Sigmoid colon (tissue), 7 donors: ENCODE results near the gene BMPER. TPM values are rescaled to one million over a fixed set of nuclear protein-coding genes. Genes with fewer than 3 reads are reported as not detected.

ENCODE experiments used
- DNase-seq: peaks from one replicate; pipeline ENCODE4 v3.0.0-alpha.2; 2019
- H3K27ac ChIP-seq, 4 donors: fragments of 200-600 bp; sonication (generic); one replicate each; pipeline ENCODE4 v1.5.1; 2016 to 2019; ENCODE audit warnings: mild to moderate bottlenecking in 1 of 4
- H3K27me3 ChIP-seq, 3 donors: fragments of 200-600 bp; sonication (generic); one replicate each; pipeline ENCODE4 v1.5.1; 2019; ENCODE audit warnings: mild to moderate bottlenecking in 1 of 3
- H3K36me3 ChIP-seq, 4 donors: fragments of 200-600 bp; sonication (generic); one replicate each; pipeline ENCODE4 v1.5.1; 2016 to 2019
- H3K4me1 ChIP-seq, 4 donors: fragments of 200-600 bp; sonication (generic); one replicate each; pipeline ENCODE4 v1.5.1; 2017 to 2019
- H3K4me3 ChIP-seq, 4 donors: fragments of 200-600 bp; sonication (generic); one replicate each; pipeline ENCODE4 v1.5.1; 2017 to 2019; ENCODE audit warnings: mild to moderate bottlenecking in 2 of 4, moderate library complexity in 1 of 4
- H3K9me3 ChIP-seq, 4 donors: fragments of 200-600 bp in 3 of 4; sonication (generic) in 3 of 4; one replicate each; pipeline versions ENCODE4 v1.5.1 to v1.6.1; 2013 to 2019
- EP300 ChIP-seq, 4 donors: sonication (generic); formaldehyde crosslinking; IDR thresholded peaks; one replicate each; pipeline ENCODE4 v1.6.1; 2017; ENCODE audit warnings: antibody characterized with exemption in 4 of 4
- POLR2A ChIP-seq, 2 donors: fragments of 450-650 bp; IDR thresholded peaks; one replicate each; pipeline ENCODE4 v1.6.1; 2016; ENCODE audit warnings: antibody characterized with exemption in 2 of 2, mild to moderate bottlenecking in 2 of 2, moderate library complexity in 2 of 2
- POLR2AphosphoS5 ChIP-seq, 4 donors: sonication (generic); formaldehyde crosslinking; IDR thresholded peaks; one replicate each; pipeline ENCODE4 v1.6.1; 2017; ENCODE audit warnings: antibody characterized with exemption in 4 of 4
- WGBS, 2 donors: extraction: QIAGEN DNeasy Blood & Tissue Kit; methylation state at CpG; one replicate each; pipeline ENCODE4 v1.1.7; 2013; 5-methylcytosine and 5-hydroxymethylcytosine counted together
- intact Hi-C: fragments of 100-400 bp; cut with DNase I; formaldehyde crosslinking; loops from one replicate; pipeline ENCODE4 v1.15.1; 2023
- polyA plus RNA-seq, 3 donors: library from polyadenylated mRNA; stranded (reverse); fragments of 200-250 nt; gene quantifications; one replicate each; pipeline ENCODE4 v1.2.3, GENCODE V29; 2013
- total RNA-seq, 4 donors: library from RNA; depleted of rRNA; stranded (reverse); fragments of >200 nt; gene quantifications; one replicate each; pipeline ENCODE4 v1.1.0, GENCODE V29; 2016
- TF ChIP-seq, protein P1 (sequence below), 4 experiments: fragments of 450-650 bp in 3 of 4; fragments of 200-600 bp in 1 of 4; IDR thresholded peaks; one replicate each; pipeline ENCODE4 v1.5.1; 2016 to 2019; ENCODE audit warnings: antibody characterized with exemption in 4 of 4, mild to moderate bottlenecking in 3 of 4, moderate library complexity in 2 of 4
- donor health status: healthy with polysubstance abuse.
- donor health status: Bipolar disorder and iron deficiency.
- donor health status: healthy.

Gene BMPER
- total and polyA plus RNA-seq, 7 donors: 0.51 to 3.1 (median 1.6) TPM; not detected in 1

DNA sequence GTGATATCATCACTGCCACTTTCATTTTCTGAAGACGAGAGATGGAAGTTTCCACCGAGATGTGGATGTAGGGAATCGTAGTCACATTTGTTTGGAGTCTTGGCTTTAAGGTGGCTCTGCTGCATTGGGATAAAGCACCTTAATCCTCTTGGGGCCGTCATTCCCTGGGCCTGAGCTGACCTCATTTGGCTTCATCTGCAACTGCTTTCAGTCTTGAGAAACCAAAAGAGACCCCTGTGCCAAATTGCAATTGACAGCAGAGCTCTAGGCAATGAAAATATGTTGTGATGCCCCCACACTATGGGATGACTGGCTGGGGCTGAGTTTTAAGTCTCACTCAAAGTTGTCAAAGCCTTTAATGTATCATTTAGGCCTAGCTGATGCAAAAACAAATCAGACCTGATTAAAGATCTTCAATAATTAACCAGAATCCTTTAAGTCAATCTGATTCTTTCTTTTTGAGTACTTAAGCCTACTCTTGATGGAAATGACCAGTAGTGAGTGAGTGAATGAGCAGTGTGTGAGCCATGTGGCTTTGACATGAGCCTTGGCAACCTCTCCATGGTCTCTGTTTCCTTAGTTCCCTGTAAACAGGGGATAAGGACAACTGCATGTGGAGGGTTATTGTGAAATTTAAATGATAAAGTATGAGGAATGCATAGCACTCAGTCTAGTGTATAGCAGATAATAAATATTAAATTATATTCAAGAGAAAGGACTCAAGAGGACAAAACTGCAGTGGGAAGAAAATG, 155.0 kb downstream of the BMPER start:
- H3K4me1 ChIP-seq: peaks cover 0 to 15% (median 10%) of the 10 kb centered on the region in 4 donors
- intact Hi-C loops: no loop called here
- TF ChIP-seq POLR2A (IDR thresholded peaks at IDR 0.05): no peak
- no peak for TF ChIP-seq POLR2AphosphoS5 (IDR thresholded peaks at IDR 0.05)
- TF ChIP-seq EP300 (IDR thresholded peaks at IDR 0.05): no peak
- TF ChIP-seq, protein P1, sequence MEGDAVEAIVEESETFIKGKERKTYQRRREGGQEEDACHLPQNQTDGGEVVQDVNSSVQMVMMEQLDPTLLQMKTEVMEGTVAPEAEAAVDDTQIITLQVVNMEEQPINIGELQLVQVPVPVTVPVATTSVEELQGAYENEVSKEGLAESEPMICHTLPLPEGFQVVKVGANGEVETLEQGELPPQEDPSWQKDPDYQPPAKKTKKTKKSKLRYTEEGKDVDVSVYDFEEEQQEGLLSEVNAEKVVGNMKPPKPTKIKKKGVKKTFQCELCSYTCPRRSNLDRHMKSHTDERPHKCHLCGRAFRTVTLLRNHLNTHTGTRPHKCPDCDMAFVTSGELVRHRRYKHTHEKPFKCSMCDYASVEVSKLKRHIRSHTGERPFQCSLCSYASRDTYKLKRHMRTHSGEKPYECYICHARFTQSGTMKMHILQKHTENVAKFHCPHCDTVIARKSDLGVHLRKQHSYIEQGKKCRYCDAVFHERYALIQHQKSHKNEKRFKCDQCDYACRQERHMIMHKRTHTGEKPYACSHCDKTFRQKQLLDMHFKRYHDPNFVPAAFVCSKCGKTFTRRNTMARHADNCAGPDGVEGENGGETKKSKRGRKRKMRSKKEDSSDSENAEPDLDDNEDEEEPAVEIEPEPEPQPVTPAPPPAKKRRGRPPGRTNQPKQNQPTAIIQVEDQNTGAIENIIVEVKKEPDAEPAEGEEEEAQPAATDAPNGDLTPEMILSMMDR (IDR thresholded peaks at IDR 0.05): no peak
- 75 to 79% methylated on average over 4 of the region's 4 CpGs for WGBS, 2 donors
- H3K27me3 ChIP-seq: no peaks in the 10 kb centered on the region
- no peaks in the 10 kb centered on the region for H3K36me3 ChIP-seq
- no peak overlapping the region for H3K4me3 ChIP-seq
- no peak for DNase-seq
- H3K9me3 ChIP-seq: no peaks in the 10 kb centered on the region
- no peak overlapping the region for H3K27ac ChIP-seq

DNA sequence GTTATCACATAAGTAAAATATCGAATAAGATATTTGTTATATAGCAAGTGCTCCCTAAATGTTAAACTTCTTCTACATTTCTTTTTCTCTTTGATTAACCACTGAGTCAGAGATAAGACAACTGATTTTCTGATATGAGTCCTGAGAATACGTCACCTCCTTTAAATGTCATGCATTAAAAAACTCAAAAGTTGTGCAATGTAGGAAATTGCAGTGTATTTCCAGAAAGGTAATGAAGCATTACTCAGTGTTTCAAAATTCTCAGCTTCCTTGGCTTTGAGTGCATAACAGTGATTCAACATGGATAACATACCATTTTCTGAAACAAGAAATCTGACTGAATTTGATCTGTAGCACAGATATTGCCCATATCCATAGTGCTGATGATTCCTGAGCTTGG, 155.8 kb downstream of the BMPER start:
- no peaks in the 10 kb centered on the region for H3K27me3 ChIP-seq
- no peak for DNase-seq
- TF ChIP-seq EP300 (IDR thresholded peaks at IDR 0.05) (no peak), POLR2A (IDR thresholded peaks at IDR 0.05) (no peak), POLR2AphosphoS5 (IDR thresholded peaks at IDR 0.05) (no peak)
- TF ChIP-seq, protein P1 (IDR thresholded peaks at IDR 0.05): no peak
- intact Hi-C loops: no loop called here
- H3K36me3 ChIP-seq: no peaks in the 10 kb centered on the region
- no peaks in the 10 kb centered on the region for H3K9me3 ChIP-seq
- H3K4me1 ChIP-seq: peaks cover 0 to 19% (median 13%) of the 10 kb centered on the region in 4 donors
- no peak overlapping the region for H3K27ac ChIP-seq
- 91% methylated on average over 2 of the region's 2 CpGs for WGBS, 2 donors
- no peak overlapping the region for H3K4me3 ChIP-seq

- 95 to 98% methylated on average over 4 of the region's 4 CpGs for WGBS, 2 donors
These were observed 157.0 kb downstream of the BMPER start for GRCh38 chr7:34062341-34062740.

GRCh38 chr7:34062826-34063225, 157.5 kb downstream of the BMPER start:
- TF ChIP-seq EP300 (IDR thresholded peaks at IDR 0.05): no peak
- TF ChIP-seq POLR2AphosphoS5 (IDR thresholded peaks at IDR 0.05): no peak
- TF ChIP-seq, protein P1 (IDR thresholded peaks at IDR 0.05): no peak
- TF ChIP-seq POLR2A (IDR thresholded peaks at IDR 0.05): no peak
- DNase-seq: no peak
- no peak overlapping the region for H3K27ac ChIP-seq
- H3K9me3 ChIP-seq: no peaks in the 10 kb centered on the region
- intact Hi-C loops: no loop called here
- H3K27me3 ChIP-seq: no peaks in the 10 kb centered on the region
- H3K4me3 ChIP-seq: no peak overlapping the region
- H3K36me3 ChIP-seq: no peaks in the 10 kb centered on the region
- peaks cover 0 to 28% (median 17%) of the 10 kb centered on the region in 4 donors for H3K4me1 ChIP-seq

More at GRCh38 chr7:34062341-34062740, 157.0 kb downstream of the BMPER start:
- TF ChIP-seq EP300 (IDR thresholded peaks at IDR 0.05) (no peak), POLR2AphosphoS5 (IDR thresholded peaks at IDR 0.05) (no peak), POLR2A (IDR thresholded peaks at IDR 0.05) (no peak)
- TF ChIP-seq, protein P1 (IDR thresholded peaks at IDR 0.05): no peak
- Histone ChIP-seq H3K4me1 (peaks cover 0 to 26% (median 17%) of the 10 kb centered on the region in 4 donors), H3K4me3 (no peak overlapping the region), H3K27me3 (no peaks in the 10 kb centered on the region), H3K27ac (no peak overlapping the region), H3K9me3 (no peaks in the 10 kb centered on the region), H3K36me3 (no peaks in the 10 kb centered on the region)
- DNase-seq: no peak
- intact Hi-C loops: no loop called here
